H1 (cell line): Measurements from ENCODE around the gene TMEM232. TPM values are rescaled to one million over a fixed set of nuclear protein-coding genes. Genes with fewer than 3 reads are reported as not detected.

Experiments used
- CTCF ChIA-PET: fragments of 300-600 bp; sonication (Branson Sonifier 250); formaldehyde crosslinking; loops from one replicate; lab custom pipeline; 2021; ENCODE audit not compliant: partially characterized antibody; lab: Charles Lee
- POLR2A ChIA-PET: fragments of 300-600 bp; sonication (Branson Sonifier 250); formaldehyde crosslinking; loops from one replicate; lab custom pipeline; 2021; ENCODE audit warnings: inconsistent platforms; ENCODE audit not compliant: partially characterized antibody; lab: Charles Lee
- DNase-seq, 2 experiments: peaks; one replicate each; pipeline versions ENCODE4 v3.0.0 to v3.0.0-alpha.2; 2010 to 2022; ENCODE audit warnings: low spot score in 2 of 2, low read depth in 1 of 2, mixed read lengths in 1 of 2
- FAIRE-seq: peaks from 2 replicates; lab custom pipeline; 2011; peaks lifted over from hg19 to GRCh38; lab: Jason Lieb, UNC
- H2AFZ ChIP-seq: 2 replicates; pipeline ENCODE4 v1.8.1; 2012; ENCODE audit warnings: low read length, inconsistent platforms
- H2AK5ac ChIP-seq: 2 replicates; pipeline ENCODE4 v1.6.1; 2013; ENCODE audit warnings: low read depth, low read length
- H2BK120ac ChIP-seq: replicated peaks from 2 replicates; pipeline ENCODE3; 2013; ENCODE audit warnings: low read depth, low read length, inconsistent platforms
- H2BK12ac ChIP-seq: 2 replicates; pipeline ENCODE4 v1.6.1; 2013; ENCODE audit warnings: low read depth, low read length
- H2BK15ac ChIP-seq: 2 replicates; pipeline ENCODE4 v1.6.1; 2013; ENCODE audit warnings: low read length
- H2BK20ac ChIP-seq: 2 replicates; pipeline ENCODE4 v1.6.1; 2013; ENCODE audit warnings: low read length
- H2BK5ac ChIP-seq: 2 replicates; pipeline ENCODE4 v1.6.1; 2013; ENCODE audit warnings: low read depth, low read length
- H3K14ac ChIP-seq: 2 replicates; pipeline ENCODE4 v1.6.1; 2013; ENCODE audit warnings: inconsistent platforms; ENCODE audit not compliant: insufficient read length
- H3K18ac ChIP-seq: 2 replicates; pipeline ENCODE4 v1.6.1; 2013; ENCODE audit warnings: low read length; ENCODE audit errors: extremely low read depth
- H3K23ac ChIP-seq: 2 replicates; pipeline ENCODE4 v1.6.1; 2013; ENCODE audit warnings: inconsistent platforms; ENCODE audit not compliant: insufficient read length
- H3K23me2 ChIP-seq: 2 replicates; pipeline ENCODE4 v1.6.1; 2013; ENCODE audit warnings: low read depth, low read length
- H3K27ac ChIP-seq: 2 replicates; pipeline ENCODE4 v1.6.1; 2011; ENCODE audit warnings: low read depth, low read length, inconsistent platforms
- H3K27me3 ChIP-seq, 4 experiments: replicated peaks in 1 of 4; 1 replicate in 1 of 4; 2 replicates in 3 of 4; pipeline versions ENCODE4 v1.6.1 to v1.8.1; 2011 to 2013; ENCODE audit warnings: low read length in 3 of 4, mild to moderate bottlenecking in 3 of 4, inconsistent platforms in 2 of 4, mixed read lengths in 2 of 4, moderate library complexity in 1 of 4; ENCODE audit not compliant: control insufficient read depth in 3 of 4, insufficient read depth in 3 of 4; ENCODE audit errors: extremely low read depth in 1 of 4
- H3K36me3 ChIP-seq, 4 experiments: 2 replicates each; pipeline versions ENCODE4 v1.6.1 to v1.8.1; 2011 to 2013; ENCODE audit warnings: mild to moderate bottlenecking in 4 of 4, low read length in 3 of 4, moderate library complexity in 2 of 4, control low read depth in 1 of 4, inconsistent platforms in 1 of 4; ENCODE audit not compliant: insufficient read depth in 4 of 4, control insufficient read depth in 2 of 4
- H3K4ac ChIP-seq: replicated peaks from 2 replicates; pipeline ENCODE3; 2013; ENCODE audit warnings: low read length, low read depth, mixed read lengths, inconsistent platforms; ENCODE audit not compliant: insufficient read length
- H3K4me1 ChIP-seq, 4 experiments: replicated peaks in 1 of 4; 1 replicate in 1 of 4; 2 replicates in 3 of 4; pipeline versions ENCODE4 v1.6.1 to v1.8.1; 2011 to 2013; ENCODE audit warnings: low read length in 3 of 4, inconsistent platforms in 2 of 4, mixed read lengths in 1 of 4; ENCODE audit not compliant: insufficient read depth in 4 of 4, control insufficient read depth in 3 of 4
- H3K4me2 ChIP-seq, 2 experiments: 2 replicates each; pipeline versions ENCODE4 v1.6.1 to v1.8.1; 2011 to 2013; ENCODE audit warnings: low read depth in 2 of 2, low read length in 2 of 2, control low read depth in 1 of 2, inconsistent platforms in 1 of 2, mild to moderate bottlenecking in 1 of 2; ENCODE audit not compliant: insufficient read depth in 1 of 2
- H3K4me3 ChIP-seq, 4 experiments: fragments of 200-600, 300-600 bp in 1 of 4; sonication (generic), shearing (Covaris generic), sonication (Bioruptor Twin) in 1 of 4; 2 replicates each; pipeline versions ENCODE4 v1.5.1 to v1.8.1; 2011 to 2016; ENCODE audit warnings: low read length in 4 of 4, low read depth in 3 of 4, control low read depth in 2 of 4, inconsistent platforms in 2 of 4, mild to moderate bottlenecking in 2 of 4, mixed read lengths in 1 of 4, moderate library complexity in 1 of 4; ENCODE audit not compliant: insufficient read depth in 2 of 4; ENCODE audit errors: extremely low read depth in 1 of 4
- H3K56ac ChIP-seq: replicated peaks from 2 replicates; pipeline ENCODE3; 2013; ENCODE audit warnings: low read depth, mild to moderate bottlenecking, mixed read lengths, low read length, inconsistent platforms; ENCODE audit not compliant: insufficient read length
- H3K79me1 ChIP-seq: 2 replicates; pipeline ENCODE4 v1.6.1; 2013; ENCODE audit warnings: low read depth, low read length, control low read depth
- H3K79me2 ChIP-seq, 2 experiments: 2 replicates each; pipeline versions ENCODE4 v1.6.1 to v1.8.1; 2012 to 2013; ENCODE audit warnings: low read length in 2 of 2, mild to moderate bottlenecking in 2 of 2, inconsistent platforms in 1 of 2; ENCODE audit not compliant: insufficient read depth in 2 of 2, control insufficient read depth in 1 of 2
- H3K9ac ChIP-seq, 4 experiments: replicated peaks in 1 of 4; 1 replicate in 1 of 4; 2 replicates in 3 of 4; pipeline versions ENCODE4 v1.6.1 to v1.8.1; 2011 to 2013; ENCODE audit warnings: low read depth in 3 of 4, low read length in 3 of 4, control low read depth in 2 of 4, mild to moderate bottlenecking in 2 of 4, moderate library complexity in 2 of 4, inconsistent platforms in 1 of 4; ENCODE audit errors: extremely low read depth in 1 of 4
- H3K9me3 ChIP-seq, 2 experiments: 2 replicates each; pipeline versions ENCODE4 v1.6.1 to v1.8.1; 2012 to 2013; ENCODE audit warnings: mild to moderate bottlenecking in 2 of 2, moderate library complexity in 2 of 2, control low read depth in 1 of 2, inconsistent platforms in 1 of 2, low read depth in 1 of 2, low read length in 1 of 2, mixed read lengths in 1 of 2; ENCODE audit not compliant: insufficient read depth in 2 of 2
- H4K20me1 ChIP-seq, 2 experiments: replicated peaks in 1 of 2; 2 replicates each; pipeline versions ENCODE3 to v1.8.1; 2011 to 2013; ENCODE audit warnings: inconsistent platforms in 2 of 2, low read length in 2 of 2, mild to moderate bottlenecking in 1 of 2; ENCODE audit not compliant: insufficient read depth in 2 of 2, control insufficient read depth in 1 of 2
- H4K5ac ChIP-seq: 2 replicates; pipeline ENCODE4 v1.6.1; 2013; ENCODE audit warnings: low read length, low read depth, mixed read lengths, inconsistent platforms; ENCODE audit not compliant: insufficient read length
- H4K8ac ChIP-seq: 2 replicates; pipeline ENCODE4 v1.8.0; 2013; ENCODE audit warnings: mild to moderate bottlenecking, moderate library complexity, low read length, inconsistent platforms; ENCODE audit not compliant: insufficient read depth; ENCODE audit errors: extremely low read depth
- H4K91ac ChIP-seq: replicated peaks from 2 replicates; pipeline ENCODE3; 2013; ENCODE audit warnings: low read length, mixed read lengths, inconsistent platforms; ENCODE audit not compliant: insufficient read length
- CHD2 ChIP-seq: IDR thresholded peaks from 2 replicates; pipeline ENCODE4 v1.6.1; 2012; ENCODE audit warnings: low read length, improper control_type of control experiment
- TBP ChIP-seq: IDR thresholded peaks from 2 replicates; pipeline ENCODE4 v1.6.1; 2011; ENCODE audit warnings: low read depth, low read length, improper control_type of control experiment
- WGBS, 2 experiments: shearing (Covaris generic) in 1 of 2; methylation state at CpG; one replicate each; pipeline versions ENCODE4 v1.1.6 to v1.1.7; 2013 to 2015; ENCODE audit warnings: low lambda C conversion rate in 2 of 2, mixed read lengths in 2 of 2, inconsistent platforms in 1 of 2, low coverage in 1 of 2, missing lambda C conversion rate in 1 of 2; ENCODE audit not compliant: insufficient replicate concordance in 2 of 2, insufficient coverage in 1 of 2, insufficient read length in 1 of 2; ENCODE audit errors: extremely low coverage in 1 of 2, missing lambda C conversion rate in 1 of 2; 5-methylcytosine and 5-hydroxymethylcytosine counted together
- polyA plus RNA-seq, 7 experiments: library from polyadenylated mRNA; depleted of rRNA in 3 of 7; stranded (reverse) in 5 of 7; unstranded in 2 of 7; fragments of >200 nt in 5 of 7; fragments of 200-250 nt in 2 of 7; gene quantifications; 1 replicate in 5 of 7; 2 replicates in 1 of 7; 4 replicates in 1 of 7; pipeline versions ENCODE4 v1.2.1 to v1.2.3, GENCODE V29; 2011 to 2013; ENCODE audit warnings: missing spikeins in 2 of 7, mixed read lengths in 2 of 7
- total RNA-seq: library from RNA; stranded (reverse); fragmentation: NEBNext Ultra II Directional; extraction: Animal tissue kit (Norgen Biotek cat#: 25700); gene quantifications from 2 replicates; pipeline ENCODE4 v1.2.1, GENCODE V29; 2021

Gene TMEM232
- total and polyA plus RNA-seq, 2 of the 8 experiments (the other 6 are each of a cell fraction or from before 2014, with no cell fraction given) = 0.38 to 1.3 TPM

DNA sequence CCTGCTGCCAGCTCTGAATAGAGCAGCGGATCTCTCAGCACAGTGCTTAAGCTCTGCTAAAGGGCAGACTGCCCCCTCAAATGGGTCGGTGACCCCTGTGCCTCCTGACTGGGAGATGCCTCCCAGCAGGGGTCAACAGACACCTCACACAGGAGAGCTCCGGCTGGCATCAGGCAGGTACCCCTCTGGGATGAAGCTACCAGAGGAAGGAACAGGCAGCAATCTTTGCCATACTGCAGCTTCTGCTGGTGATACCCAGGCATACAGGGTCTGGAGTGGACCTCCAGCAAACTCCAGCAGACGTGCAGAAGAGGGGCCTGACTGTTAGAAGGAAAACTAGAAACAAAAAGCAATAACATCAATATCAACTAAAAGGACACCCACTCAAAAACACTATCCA is 131.6 kb downstream of the TMEM232 start:
- Histone ChIP-seq H3K79me1 (no peaks in the 10 kb centered on the region), H2BK15ac (no peak overlapping the region), H2BK20ac (no peak overlapping the region), H4K91ac (no peak overlapping the region), H3K9me3 (no peaks in the 10 kb centered on the region), H3K36me3 (no peaks in the 10 kb centered on the region), H3K4me2 (no peak overlapping the region), H3K4ac (no peak overlapping the region), H2AFZ (no peak overlapping the region), H3K4me1 (no peaks in the 10 kb centered on the region), H2BK120ac (no peak overlapping the region), H3K56ac (no peak overlapping the region), H4K8ac (no peak overlapping the region), H3K18ac (no peak overlapping the region), H3K9ac (no peak overlapping the region), H3K79me2 (no peaks in the 10 kb centered on the region), H4K5ac (no peak overlapping the region), H2BK5ac (no peak overlapping the region), H3K14ac (no peak overlapping the region), H3K4me3 (no peak overlapping the region), H2AK5ac (no peak overlapping the region), H3K27me3 (no peaks in the 10 kb centered on the region), H3K23me2 (peaks cover 1% of the 10 kb centered on the region; the same call in 1 of the 2 replicates), H3K27ac (no peak overlapping the region), H3K23ac (no peak overlapping the region), H4K20me1 (no peaks in the 10 kb centered on the region), H2BK12ac (no peak overlapping the region)
- POLR2A ChIA-PET = no interaction called here
- WGBS, 2 experiments = 92% methylated on average over 4 of the region's 4 CpGs; no CpG with 5 or more reads in 1 of the 2 experiments
- FAIRE-seq (no peak), DNase-seq (no peak)
- CTCF ChIA-PET = interaction anchor here (0.6 to 2.4 kb wide), 3 partner anchors 10 to 48 kb away, joined by 3 to 6 read pairs (median 5); no protein-coding TSS in a partner anchor
- TF ChIP-seq CHD2 (no peak), TBP (no peak)
